Breast epithelium (tissue), 4 donors: ENCODE data around the gene AKT3. TPM values are rescaled to one million over a fixed set of nuclear protein-coding genes. Genes with fewer than 3 reads are reported as not detected.

Source experiments
- DNase-seq, 2 donors: peaks; one replicate each; pipeline ENCODE4 v3.0.0-alpha.2; 2019; ENCODE audit warnings: low spot score in 2 of 2
- H3K27ac ChIP-seq, 2 donors: fragments of 200-600 bp; sonication (generic) in 1 of 2; one replicate each; pipeline ENCODE4 v1.5.1; 2016 to 2019; ENCODE audit warnings: mild to moderate bottlenecking in 1 of 2
- H3K27me3 ChIP-seq, 2 donors: fragments of 200-600 bp; sonication (generic) in 1 of 2; one replicate each; pipeline versions ENCODE4 v1.5.1 to v1.6.0; 2017 to 2019; ENCODE audit warnings: control low read depth in 1 of 2, mild to moderate bottlenecking in 1 of 2
- H3K36me3 ChIP-seq: fragments of 200-600 bp; one replicate; pipeline ENCODE4 v1.5.1; 2019
- H3K4me1 ChIP-seq, 2 donors: fragments of 200-600 bp; sonication (generic); one replicate each; pipeline ENCODE4 v1.5.1; 2016 to 2019; ENCODE audit warnings: control low read depth in 1 of 2
- H3K4me3 ChIP-seq, 3 donors: fragments of 200-600 bp; sonication (generic); 1 replicate in 2 of 3; 2 replicates in 1 of 3; pipeline ENCODE4 v1.5.1; 2016 to 2019; ENCODE audit warnings: mild to moderate bottlenecking in 3 of 3, moderate library complexity in 2 of 3
- H3K9me3 ChIP-seq, 2 donors: fragments of 200-600 bp; sonication (generic) in 1 of 2; one replicate each; pipeline ENCODE4 v1.5.1; 2016 to 2019; ENCODE audit warnings: control low read depth in 1 of 2
- CTCF ChIP-seq, 3 donors: fragments of 450-650 bp; IDR thresholded peaks; one replicate each; pipeline ENCODE4 v1.5.1; 2016 to 2017; ENCODE audit warnings: antibody characterized with exemption in 3 of 3, mild to moderate bottlenecking in 3 of 3, moderate library complexity in 3 of 3
- POLR2A ChIP-seq: fragments of 450-650 bp; IDR thresholded peaks from one replicate; pipeline ENCODE4 v1.6.1; 2016; ENCODE audit warnings: antibody characterized with exemption, mild to moderate bottlenecking, moderate library complexity
- POLR2AphosphoS5 ChIP-seq, 3 donors: sonication (generic); formaldehyde crosslinking; IDR thresholded peaks; one replicate each; pipeline ENCODE4 v1.6.1; 2017; ENCODE audit warnings: antibody characterized with exemption in 3 of 3
- intact Hi-C: fragments of 100-400 bp; cut with DNase I; formaldehyde crosslinking; loops from one replicate; pipeline ENCODE4 v1.15.1; 2023; ENCODE audit warnings: low total_unique reads
- total RNA-seq, 3 donors: library from RNA; depleted of rRNA; stranded (reverse); fragments of >200 nt; gene quantifications; one replicate each; pipeline ENCODE4 v1.1.0, GENCODE V29; 2016

Gene AKT3
- total RNA-seq, 3 donors from 2014 or later = 49.6 to 58.7 (median 58.7) TPM

- Histone ChIP-seq H3K4me3 (no peak overlapping the region), H3K27ac (no peak overlapping the region), H3K9me3 (no peaks in the 10 kb centered on the region), H3K4me1 (no peaks in the 10 kb centered on the region), H3K36me3 (no peaks in the 10 kb centered on the region), H3K27me3 (no peaks in the 10 kb centered on the region)
- intact Hi-C loops = loop anchor here (5.0 kb wide), 1 partner anchor 439 kb away; no protein-coding TSS in a partner anchor
- TF ChIP-seq POLR2A (no peak), POLR2AphosphoS5 (IDR thresholded peaks at IDR 0.05) (no peak), CTCF (IDR thresholded peaks at IDR 0.05) (no peak)
- DNase-seq = no peak
Measured at GRCh38 chr1:243798726-243799125, 51.3 kb downstream of the AKT3 start.

- Histone ChIP-seq H3K27me3 (no peaks in the 10 kb centered on the region), H3K27ac (no peak overlapping the region), H3K4me3 (no peak overlapping the region), H3K36me3 (no peaks in the 10 kb centered on the region), H3K9me3 (no peaks in the 10 kb centered on the region), H3K4me1 (peaks cover 0 to 9% of the 10 kb centered on the region in 2 donors)
- no peak for TF ChIP-seq CTCF (IDR thresholded peaks at IDR 0.05)
- no peak for TF ChIP-seq POLR2AphosphoS5 (IDR thresholded peaks at IDR 0.05)
- TF ChIP-seq POLR2A = no peak
- DNase-seq = no peak
- intact Hi-C loops = loop anchor here (5.0 kb wide), 1 partner anchor 441 kb away; no protein-coding TSS in a partner anchor
Measured at GRCh38 chr1:243796016-243796415, 54.0 kb downstream of the AKT3 start.

- Histone ChIP-seq H3K4me1 (peaks cover 0 to 9% of the 10 kb centered on the region in 2 donors), H3K4me3 (no peak overlapping the region), H3K27me3 (no peaks in the 10 kb centered on the region), H3K36me3 (no peaks in the 10 kb centered on the region), H3K9me3 (no peaks in the 10 kb centered on the region), H3K27ac (no peak overlapping the region)
- intact Hi-C loops = no loop called here
- no peak for DNase-seq
- TF ChIP-seq POLR2A (no peak), CTCF (IDR thresholded peaks at IDR 0.05) (no peak), POLR2AphosphoS5 (IDR thresholded peaks at IDR 0.05) (no peak)
Measured at GRCh38 chr1:243793298-243793697, 56.7 kb downstream of the AKT3 start.

GRCh38 chr1:243792891-243793290, 57.2 kb downstream of the AKT3 start:
- intact Hi-C loops = no loop called here
- H3K4me3 ChIP-seq = no peak overlapping the region
- H3K27ac ChIP-seq = peak overlapping the region; percentile 58 to 66
- no peak for DNase-seq
- H3K4me1 ChIP-seq = peaks cover 0 to 9% of the 10 kb centered on the region in 2 donors
- TF ChIP-seq POLR2AphosphoS5 (IDR thresholded peaks at IDR 0.05) = no peak
- no peak for TF ChIP-seq CTCF (IDR thresholded peaks at IDR 0.05)
- no peak for TF ChIP-seq POLR2A
- no peaks in the 10 kb centered on the region for H3K27me3 ChIP-seq
- H3K9me3 ChIP-seq = no peaks in the 10 kb centered on the region
- H3K36me3 ChIP-seq = no peaks in the 10 kb centered on the region

GRCh38 chr1:243792401-243792800, 57.6 kb downstream of the AKT3 start:
- no peak for TF ChIP-seq CTCF (IDR thresholded peaks at IDR 0.05)
- TF ChIP-seq POLR2AphosphoS5 (IDR thresholded peaks at IDR 0.05) = no peak
- no peak for TF ChIP-seq POLR2A
- Histone ChIP-seq H3K27ac (peak overlapping the region; percentile 58 to 66), H3K9me3 (no peaks in the 10 kb centered on the region), H3K4me3 (peak overlapping the region in 1 of 3 donors; percentile 19), H3K4me1 (peaks cover 0 to 9% of the 10 kb centered on the region in 2 donors), H3K36me3 (no peaks in the 10 kb centered on the region), H3K27me3 (no peaks in the 10 kb centered on the region)
- no peak for DNase-seq
- intact Hi-C loops = no loop called here
